Fibroblast of lung (primary cell): ENCODE results near the gene CNTNAP1. TPM values are rescaled to one million over a fixed set of nuclear protein-coding genes. Genes with fewer than 3 reads are reported as not detected.

Experiments used
- DNase-seq, 2 donors: peaks; one replicate each; pipeline versions ENCODE4 v3.0.0 to v3.0.0-alpha.2; 2010; ENCODE audit warnings: low read depth in 2 of 2
- H2AFZ ChIP-seq: 2 replicates; pipeline ENCODE4 v1.5.1; 2012; ENCODE audit warnings: low read length, control low read depth, inconsistent platforms
- H3K27ac ChIP-seq: 2 replicates; pipeline ENCODE4 v1.5.1; 2011; ENCODE audit warnings: low read length, control low read depth; ENCODE audit not compliant: insufficient read depth
- H3K27me3 ChIP-seq: 2 replicates; pipeline ENCODE4 v1.5.1; 2011; ENCODE audit warnings: mild to moderate bottlenecking, low read length; ENCODE audit not compliant: control insufficient read depth, insufficient read depth
- H3K36me3 ChIP-seq: 2 replicates; pipeline ENCODE4 v1.5.1; 2011; ENCODE audit warnings: low read length; ENCODE audit not compliant: control insufficient read depth, insufficient read depth
- H3K4me1 ChIP-seq: 2 replicates; pipeline ENCODE4 v1.5.1; 2011; ENCODE audit warnings: low read length; ENCODE audit not compliant: control insufficient read depth, insufficient read depth; ENCODE audit errors: extremely low read depth
- H3K4me2 ChIP-seq: 2 replicates; pipeline ENCODE4 v1.5.1; 2011; ENCODE audit warnings: low read length, control low read depth; ENCODE audit not compliant: insufficient read depth; ENCODE audit errors: extremely low read depth
- H3K4me3 ChIP-seq, 4 experiments: fragments of 200-600 bp in 1 of 4; sonication (generic) in 1 of 4; replicated peaks in 1 of 4; 2 replicates each; pipeline ENCODE4 v1.5.1; 2011 to 2016; ENCODE audit warnings: low read length in 4 of 4, low read depth in 3 of 4, mild to moderate bottlenecking in 3 of 4, control low read depth in 2 of 4, inconsistent platforms in 1 of 4, mixed read lengths in 1 of 4; ENCODE audit not compliant: insufficient read depth in 1 of 4; ENCODE audit errors: control extremely low read depth in 1 of 4
- H3K79me2 ChIP-seq: 2 replicates; pipeline ENCODE4 v1.5.1; 2012; ENCODE audit warnings: mild to moderate bottlenecking, low read length, inconsistent platforms; ENCODE audit not compliant: control insufficient read depth, insufficient read depth
- H3K9ac ChIP-seq: 2 replicates; pipeline ENCODE4 v1.5.1; 2011; ENCODE audit warnings: mild to moderate bottlenecking, low read length, control low read depth; ENCODE audit not compliant: insufficient read depth
- H3K9me3 ChIP-seq: 2 replicates; pipeline ENCODE4 v1.5.1; 2012; ENCODE audit warnings: low read depth, low read length; ENCODE audit not compliant: control insufficient read depth, insufficient read depth
- H4K20me1 ChIP-seq: 2 replicates; pipeline ENCODE4 v1.5.1; 2011; ENCODE audit warnings: low read length; ENCODE audit not compliant: control insufficient read depth, insufficient read depth; ENCODE audit errors: extremely low read depth
- EZH2 ChIP-seq: IDR thresholded peaks from 2 replicates; pipeline ENCODE4 v1.5.1; 2012; ENCODE audit warnings: low read length, control low read depth, mild to moderate bottlenecking; ENCODE audit errors: missing control alignments
- polyA plus RNA-seq, 2 donors: library from polyadenylated mRNA; depleted of rRNA in 1 of 2; stranded (reverse) in 1 of 2; unstranded in 1 of 2; fragments of >200 nt; gene quantifications; 2 replicates each; pipeline ENCODE4 v1.2.1, GENCODE V29; 2011 to 2012; ENCODE audit warnings: missing spikeins in 1 of 2
- total RNA-seq: library from RNA; depleted of rRNA; stranded (reverse); fragments of >200 nt; gene quantifications from 2 replicates; pipeline ENCODE4 v1.2.1, GENCODE V29; 2014
- TF ChIP-seq, protein P1 (sequence below), 2 donors: IDR thresholded peaks in 1 of 2; conservative IDR thresholded peaks in 1 of 2; 1 replicate in 1 of 2; 2 replicates in 1 of 2; pipeline ENCODE4 v1.5.1; 2011 to 2012; ENCODE audit warnings: low read length in 2 of 2, control low read depth in 1 of 2, inconsistent platforms in 1 of 2, low read depth in 1 of 2, mild to moderate bottlenecking in 1 of 2

The CNTNAP1 gene
- total and polyA plus RNA-seq, 2 donors (not counting 1 experiment from before 2014, with no cell fraction given), result 39.4 to 40.1 TPM

DNA sequence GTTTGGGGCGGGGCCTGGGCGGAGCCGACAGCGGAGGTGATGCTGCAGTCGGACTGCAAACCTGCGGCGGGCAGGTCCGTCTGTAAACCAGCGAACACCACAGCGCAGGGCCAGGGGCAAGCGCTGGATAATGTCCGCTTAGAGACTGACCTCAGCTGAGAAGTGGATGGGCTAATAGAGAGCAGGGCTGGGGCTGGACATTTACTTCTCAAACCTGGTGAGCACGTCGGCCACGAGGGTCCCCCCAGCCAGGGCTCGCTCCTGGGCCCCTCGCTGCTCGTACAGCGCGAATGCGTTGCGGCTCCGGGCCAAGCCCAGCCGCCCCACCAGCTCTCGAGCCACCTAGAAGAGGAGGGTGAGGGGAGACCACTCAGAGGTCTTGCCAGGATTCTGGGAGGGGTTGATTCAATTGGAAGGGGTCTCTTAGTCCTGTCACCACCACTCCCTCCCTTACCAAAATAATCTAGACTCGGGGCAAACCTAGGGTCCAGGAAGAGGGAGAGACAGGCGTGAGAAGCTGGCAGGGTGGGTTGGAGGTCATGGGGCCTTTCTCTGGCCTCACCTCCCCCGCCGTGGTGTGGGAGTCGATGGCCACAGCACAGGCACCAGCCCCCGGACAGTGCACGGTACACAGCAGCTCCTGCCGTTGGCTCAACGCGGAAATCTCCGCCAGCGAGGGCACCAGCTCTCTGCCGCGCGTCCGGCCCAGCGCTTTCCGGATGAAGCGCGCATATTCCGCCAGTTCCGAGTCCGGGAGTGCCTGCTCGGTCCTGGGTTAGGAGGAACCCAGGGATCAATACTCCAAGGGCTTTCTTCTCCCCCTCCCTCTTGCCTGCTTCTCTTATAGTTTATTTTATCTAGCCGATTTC is 11.3 kb upstream of the CNTNAP1 start:
- Histone ChIP-seq H3K4me1 (peaks cover 24% of the 10 kb centered on the region), H3K79me2 (peaks cover 18% of the 10 kb centered on the region), H3K9me3 (no peaks in the 10 kb centered on the region), H3K27me3 (no peaks in the 10 kb centered on the region), H3K36me3 (peaks cover 36% of the 10 kb centered on the region), H3K9ac (no peak overlapping the region), H2AFZ (no peak overlapping the region), H3K4me2 (no peak overlapping the region), H3K27ac (no peak overlapping the region), H4K20me1 (no peaks in the 10 kb centered on the region), H3K4me3 (no peak overlapping the region)
- no peak for DNase-seq
- TF ChIP-seq, protein P1, sequence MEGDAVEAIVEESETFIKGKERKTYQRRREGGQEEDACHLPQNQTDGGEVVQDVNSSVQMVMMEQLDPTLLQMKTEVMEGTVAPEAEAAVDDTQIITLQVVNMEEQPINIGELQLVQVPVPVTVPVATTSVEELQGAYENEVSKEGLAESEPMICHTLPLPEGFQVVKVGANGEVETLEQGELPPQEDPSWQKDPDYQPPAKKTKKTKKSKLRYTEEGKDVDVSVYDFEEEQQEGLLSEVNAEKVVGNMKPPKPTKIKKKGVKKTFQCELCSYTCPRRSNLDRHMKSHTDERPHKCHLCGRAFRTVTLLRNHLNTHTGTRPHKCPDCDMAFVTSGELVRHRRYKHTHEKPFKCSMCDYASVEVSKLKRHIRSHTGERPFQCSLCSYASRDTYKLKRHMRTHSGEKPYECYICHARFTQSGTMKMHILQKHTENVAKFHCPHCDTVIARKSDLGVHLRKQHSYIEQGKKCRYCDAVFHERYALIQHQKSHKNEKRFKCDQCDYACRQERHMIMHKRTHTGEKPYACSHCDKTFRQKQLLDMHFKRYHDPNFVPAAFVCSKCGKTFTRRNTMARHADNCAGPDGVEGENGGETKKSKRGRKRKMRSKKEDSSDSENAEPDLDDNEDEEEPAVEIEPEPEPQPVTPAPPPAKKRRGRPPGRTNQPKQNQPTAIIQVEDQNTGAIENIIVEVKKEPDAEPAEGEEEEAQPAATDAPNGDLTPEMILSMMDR (conservative IDR thresholded peaks at IDR 0.05 in 1 of 2, IDR thresholded peaks at IDR 0.05 in 1 of 2; ENCODE audit: low read depth in 1 of 2, low read length in 2 of 2), result no peak
- TF ChIP-seq EZH2, result no peak

DNA sequence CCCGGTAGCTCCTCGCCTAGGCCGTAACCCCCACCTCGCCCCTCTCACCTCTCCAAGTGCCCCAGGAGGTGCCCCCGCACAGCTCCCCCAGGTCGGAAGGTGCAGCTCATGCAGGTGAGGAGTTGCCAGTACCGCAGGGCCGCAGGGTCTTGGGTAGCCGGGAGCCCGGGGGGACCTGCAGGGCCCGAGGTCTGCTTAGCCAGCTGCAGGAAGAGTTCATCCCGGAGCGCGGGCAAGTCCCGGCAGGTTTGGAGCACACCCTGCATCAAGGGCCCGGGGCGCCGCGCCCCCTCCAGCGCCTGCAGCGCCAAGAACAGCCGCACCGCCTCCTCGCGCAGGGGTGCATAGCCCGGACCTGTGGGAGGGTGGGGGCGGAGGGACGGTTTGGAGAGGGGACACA is 10.3 kb upstream of the CNTNAP1 start:
- no peak overlapping the region for H3K4me3 ChIP-seq
- peaks cover 29% of the 10 kb centered on the region for H3K36me3 ChIP-seq
- H3K79me2 ChIP-seq, result peaks cover 24% of the 10 kb centered on the region
- no peak for DNase-seq
- no peak overlapping the region for H2AFZ ChIP-seq
- no peak for TF ChIP-seq EZH2
- TF ChIP-seq, protein P1 (conservative IDR thresholded peaks at IDR 0.05 in 1 of 2, IDR thresholded peaks at IDR 0.05 in 1 of 2; ENCODE audit: low read depth in 1 of 2, low read length in 2 of 2), result no peak
- no peak overlapping the region for H3K4me2 ChIP-seq
- no peak overlapping the region for H3K27ac ChIP-seq
- peaks cover 24% of the 10 kb centered on the region for H3K4me1 ChIP-seq
- no peak overlapping the region for H3K9ac ChIP-seq
- H3K9me3 ChIP-seq, result no peaks in the 10 kb centered on the region
- no peaks in the 10 kb centered on the region for H3K27me3 ChIP-seq
- no peaks in the 10 kb centered on the region for H4K20me1 ChIP-seq

DNA sequence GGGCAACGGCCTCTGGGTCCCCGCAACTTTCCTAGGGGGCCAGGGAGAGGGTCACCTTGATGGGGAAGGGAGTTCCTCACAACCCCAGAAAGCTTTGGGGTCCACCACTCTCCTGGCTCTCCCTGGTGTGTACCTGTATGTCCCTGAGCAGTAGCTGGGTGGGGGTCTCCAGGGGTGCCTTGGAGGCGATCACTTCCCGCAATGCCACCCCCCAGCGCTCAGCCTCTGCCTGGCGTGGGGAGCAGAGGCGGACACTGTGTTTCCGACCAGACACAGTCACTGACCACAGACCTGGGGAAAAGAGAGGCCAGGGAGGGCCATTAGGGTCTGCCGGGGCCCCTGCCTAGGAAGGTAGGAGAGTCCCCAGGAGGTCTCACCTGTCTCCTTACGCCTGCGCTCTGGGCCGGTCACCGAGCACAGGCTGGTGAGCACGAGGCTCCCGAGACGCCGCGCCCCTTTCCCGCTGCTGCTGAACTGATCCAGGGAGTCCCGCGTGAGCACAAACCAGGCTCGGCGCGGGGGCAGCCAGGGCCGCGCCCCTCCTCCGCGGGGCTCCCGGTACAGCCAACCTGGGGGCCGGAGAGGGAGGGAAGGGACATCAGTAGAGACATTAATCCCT is 9.0 kb upstream of the CNTNAP1 start:
- no peak for DNase-seq
- no peaks in the 10 kb centered on the region for H3K9me3 ChIP-seq
- H3K36me3 ChIP-seq, result peaks cover 26% of the 10 kb centered on the region
- peak overlapping the region in 2 of 4 experiments; percentile 19 to 94 for H3K4me3 ChIP-seq
- no peak overlapping the region for H2AFZ ChIP-seq
- H3K79me2 ChIP-seq, result peaks cover 24% of the 10 kb centered on the region
- no peaks in the 10 kb centered on the region for H4K20me1 ChIP-seq
- no peaks in the 10 kb centered on the region for H3K27me3 ChIP-seq
- no peak overlapping the region for H3K27ac ChIP-seq
- H3K4me2 ChIP-seq, result peak overlapping the region; percentile 30
- no peak overlapping the region for H3K9ac ChIP-seq
- peaks cover 25% of the 10 kb centered on the region for H3K4me1 ChIP-seq
- TF ChIP-seq, protein P1 (conservative IDR thresholded peaks at IDR 0.05 in 1 of 2, IDR thresholded peaks at IDR 0.05 in 1 of 2; ENCODE audit: low read depth in 1 of 2, low read length in 2 of 2), result no peak
- no peak for TF ChIP-seq EZH2
